Loucy (cell line): Measurements from ENCODE around the gene CADM1.

Source experiments
- H2AFZ ChIP-seq: fragments of 200-600 bp; sonication (generic); 2 replicates; pipeline ENCODE4 v1.6.0; 2016; ENCODE audit warnings: antibody characterized with exemption, mild to moderate bottlenecking, low read length, moderate library complexity
- H3F3A ChIP-seq: fragments of 200-600 bp; 2 replicates; pipeline ENCODE4 v1.6.0; 2016; ENCODE audit warnings: antibody characterized with exemption, low read depth, mild to moderate bottlenecking
- H3K27me3 ChIP-seq: fragments of 200-600 bp; sonication (generic); 2 replicates; pipeline ENCODE4 v1.6.1; 2014; ENCODE audit warnings: low read length, mild to moderate bottlenecking; ENCODE audit not compliant: insufficient read depth, poor library complexity, severe bottlenecking
- H3K36me3 ChIP-seq: fragments of 200-600 bp; sonication (generic); 2 replicates; pipeline ENCODE4 v1.6.1; 2016; ENCODE audit warnings: low read length; ENCODE audit not compliant: insufficient read depth
- H3K4me1 ChIP-seq: fragments of 200-600 bp; sonication (generic); 2 replicates; pipeline ENCODE4 v1.5.1; 2014; ENCODE audit warnings: low read length, mild to moderate bottlenecking; ENCODE audit not compliant: insufficient read depth, poor library complexity, severe bottlenecking
- H3K4me2 ChIP-seq: fragments of 200-600 bp; sonication (generic); 2 replicates; pipeline ENCODE4 v1.6.0; 2014; ENCODE audit warnings: antibody characterized with exemption, low read length, low read depth, mild to moderate bottlenecking; ENCODE audit not compliant: poor library complexity, severe bottlenecking
- H3K4me3 ChIP-seq: fragments of 200-600 bp; sonication (generic); 2 replicates; pipeline ENCODE4 v1.5.1; 2014; ENCODE audit warnings: low read length, mild to moderate bottlenecking, mixed read lengths; ENCODE audit not compliant: poor library complexity, severe bottlenecking
- H3K79me2 ChIP-seq: fragments of 200-600 bp; sonication (generic); 2 replicates; pipeline ENCODE4 v1.6.1; 2014; ENCODE audit warnings: low read length; ENCODE audit not compliant: insufficient read depth
- H3K9ac ChIP-seq: fragments of 200-600 bp; sonication (generic); 2 replicates; pipeline ENCODE4 v1.6.0; 2014; ENCODE audit warnings: mild to moderate bottlenecking, low read depth, low read length, moderate library complexity; ENCODE audit not compliant: poor library complexity, severe bottlenecking
- H3K9me2 ChIP-seq: fragments of 200-600 bp; sonication (generic); replicated peaks from 2 replicates; pipeline ENCODE4 v1.6.1; 2016; ENCODE audit warnings: low read depth, low read length, mixed read lengths
- H3K9me3 ChIP-seq: fragments of 200-600 bp; sonication (generic); 2 replicates; pipeline ENCODE4 v1.6.1; 2014; ENCODE audit warnings: mild to moderate bottlenecking, antibody characterized with exemption, low read length, low read depth; ENCODE audit not compliant: insufficient read depth
- H4K20me1 ChIP-seq: fragments of 200-600 bp; sonication (generic); 2 replicates; pipeline ENCODE4 v1.6.0; 2014; ENCODE audit warnings: antibody characterized with exemption, low read length, mild to moderate bottlenecking; ENCODE audit not compliant: insufficient read depth, poor library complexity, severe bottlenecking
- EZH2phosphoT487 ChIP-seq: fragments of 200-600 bp; IDR thresholded peaks from 2 replicates; pipeline ENCODE4 v1.6.1; 2018; ENCODE audit warnings: antibody characterized with exemption, mild to moderate bottlenecking, moderate library complexity, borderline replicate concordance
- TF ChIP-seq, protein P1 (sequence below): fragments of 200-600 bp; sonication (generic); conservative IDR thresholded peaks from 2 replicates; pipeline ENCODE4 v1.5.1; 2014; ENCODE audit warnings: mild to moderate bottlenecking, antibody characterized with exemption, low read length

Gene CADM1

DNA sequence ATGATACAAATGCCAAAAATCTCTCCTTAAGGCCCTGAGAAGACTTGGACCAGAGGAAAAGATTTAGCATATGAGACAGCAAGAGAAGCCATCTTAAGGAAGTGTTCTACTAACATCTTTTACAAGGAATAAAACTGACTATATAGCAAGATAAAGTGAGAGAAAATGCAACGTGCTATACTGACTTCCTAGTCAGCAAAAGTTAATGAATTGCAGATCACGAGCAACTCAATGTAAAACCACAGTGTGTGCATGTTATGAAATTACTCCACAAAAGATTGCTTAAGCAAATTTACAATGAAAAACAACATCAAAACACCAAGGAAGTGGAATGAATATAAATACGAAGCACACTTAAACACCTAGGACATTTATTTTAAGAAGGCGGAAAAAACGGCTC is 187.5 kb downstream of the CADM1 start:
- H4K20me1 ChIP-seq = no peaks in the 10 kb centered on the region
- no peaks in the 10 kb centered on the region for H3K4me1 ChIP-seq
- H3K9me3 ChIP-seq = no peaks in the 10 kb centered on the region
- H3K4me2 ChIP-seq = no peak overlapping the region
- H3K9ac ChIP-seq = no peak overlapping the region
- no peaks in the 10 kb centered on the region for H3K27me3 ChIP-seq
- H3F3A ChIP-seq = no peaks in the 10 kb centered on the region
- no peak overlapping the region for H3K4me3 ChIP-seq
- TF ChIP-seq, protein P1, sequence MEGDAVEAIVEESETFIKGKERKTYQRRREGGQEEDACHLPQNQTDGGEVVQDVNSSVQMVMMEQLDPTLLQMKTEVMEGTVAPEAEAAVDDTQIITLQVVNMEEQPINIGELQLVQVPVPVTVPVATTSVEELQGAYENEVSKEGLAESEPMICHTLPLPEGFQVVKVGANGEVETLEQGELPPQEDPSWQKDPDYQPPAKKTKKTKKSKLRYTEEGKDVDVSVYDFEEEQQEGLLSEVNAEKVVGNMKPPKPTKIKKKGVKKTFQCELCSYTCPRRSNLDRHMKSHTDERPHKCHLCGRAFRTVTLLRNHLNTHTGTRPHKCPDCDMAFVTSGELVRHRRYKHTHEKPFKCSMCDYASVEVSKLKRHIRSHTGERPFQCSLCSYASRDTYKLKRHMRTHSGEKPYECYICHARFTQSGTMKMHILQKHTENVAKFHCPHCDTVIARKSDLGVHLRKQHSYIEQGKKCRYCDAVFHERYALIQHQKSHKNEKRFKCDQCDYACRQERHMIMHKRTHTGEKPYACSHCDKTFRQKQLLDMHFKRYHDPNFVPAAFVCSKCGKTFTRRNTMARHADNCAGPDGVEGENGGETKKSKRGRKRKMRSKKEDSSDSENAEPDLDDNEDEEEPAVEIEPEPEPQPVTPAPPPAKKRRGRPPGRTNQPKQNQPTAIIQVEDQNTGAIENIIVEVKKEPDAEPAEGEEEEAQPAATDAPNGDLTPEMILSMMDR = no peak
- no peaks in the 10 kb centered on the region for H3K9me2 ChIP-seq
- H3K79me2 ChIP-seq = no peaks in the 10 kb centered on the region
- no peaks in the 10 kb centered on the region for H3K36me3 ChIP-seq
- H2AFZ ChIP-seq = no peak overlapping the region

- Histone ChIP-seq H3K4me1 (no peaks in the 10 kb centered on the region), H3K9me2 (no peaks in the 10 kb centered on the region), H2AFZ (no peak overlapping the region), H3K4me3 (no peak overlapping the region), H4K20me1 (no peaks in the 10 kb centered on the region), H3K9ac (no peak overlapping the region), H3F3A (no peaks in the 10 kb centered on the region), H3K36me3 (no peaks in the 10 kb centered on the region), H3K79me2 (no peaks in the 10 kb centered on the region), H3K4me2 (no peak overlapping the region), H3K27me3 (no peaks in the 10 kb centered on the region), H3K9me3 (no peaks in the 10 kb centered on the region)
- no peak for TF ChIP-seq EZH2phosphoT487
- TF ChIP-seq, protein P1 = no peak
Measured at GRCh38 chr11:115314330-115314920, 189.8 kb downstream of the CADM1 start.

DNA sequence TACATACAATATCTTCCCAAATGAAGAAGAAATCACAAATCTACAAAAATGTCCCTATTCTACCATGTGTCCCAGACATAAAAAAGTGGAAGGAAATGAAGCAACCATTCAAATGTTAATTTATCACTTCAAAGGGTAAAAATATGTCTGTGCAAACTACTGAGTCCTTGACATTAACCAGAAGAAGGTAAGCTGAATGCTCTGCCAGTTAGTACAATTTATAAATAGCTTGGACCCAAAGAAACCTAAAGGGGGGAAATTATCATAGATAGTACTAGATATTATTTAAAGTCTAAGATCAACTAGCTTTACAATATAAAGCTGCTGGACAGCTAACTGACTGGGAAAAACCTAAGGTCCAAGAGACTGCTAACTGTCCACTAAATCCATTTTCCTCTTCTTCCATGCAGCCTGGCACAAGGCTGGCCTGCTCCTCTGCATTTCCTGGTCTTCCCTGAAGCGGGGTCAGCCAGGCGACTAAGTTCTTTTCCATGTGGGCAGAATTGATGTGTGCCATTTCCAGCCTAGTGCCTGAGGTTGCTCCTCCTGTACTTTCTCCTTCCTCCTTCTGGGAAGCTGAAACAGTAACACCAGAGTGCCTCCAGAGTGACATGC is 190.9 kb downstream of the CADM1 start:
- no peak overlapping the region for H2AFZ ChIP-seq
- H3K9me2 ChIP-seq = no peaks in the 10 kb centered on the region
- H3K4me2 ChIP-seq = no peak overlapping the region
- no peaks in the 10 kb centered on the region for H3K4me1 ChIP-seq
- no peaks in the 10 kb centered on the region for H3F3A ChIP-seq
- no peaks in the 10 kb centered on the region for H4K20me1 ChIP-seq
- no peaks in the 10 kb centered on the region for H3K79me2 ChIP-seq
- no peaks in the 10 kb centered on the region for H3K9me3 ChIP-seq
- H3K36me3 ChIP-seq = no peaks in the 10 kb centered on the region
- H3K27me3 ChIP-seq = no peaks in the 10 kb centered on the region
- H3K9ac ChIP-seq = no peak overlapping the region
- TF ChIP-seq, protein P1 = no peak
- no peak for TF ChIP-seq EZH2phosphoT487
- H3K4me3 ChIP-seq = no peak overlapping the region
